Ovary (tissue), 3 donors: ENCODE results near the gene TIMM22.
"Not testable (repeated sequence)": the region's sequence is repeated elsewhere in the genome, so short reads cannot be mapped to it uniquely, and the experiment has no call there.

ENCODE experiments used
- EP300 ChIP-seq: sonication (generic); formaldehyde crosslinking; IDR thresholded peaks from one replicate; pipeline ENCODE4 v1.6.1; 2017; ENCODE audit warnings: antibody characterized with exemption
- TF ChIP-seq, protein P1 (sequence below), 3 donors: fragments of 450-650 bp in 2 of 3; fragments of 200-600 bp in 1 of 3; IDR thresholded peaks; one replicate each; pipeline versions ENCODE4 v1.5.1 to v1.8.0; 2016 to 2022; ENCODE audit warnings: antibody characterized with exemption in 3 of 3, mild to moderate bottlenecking in 1 of 3
- donor health status: DM: no; HTN: no; CAD: no.

DNA sequence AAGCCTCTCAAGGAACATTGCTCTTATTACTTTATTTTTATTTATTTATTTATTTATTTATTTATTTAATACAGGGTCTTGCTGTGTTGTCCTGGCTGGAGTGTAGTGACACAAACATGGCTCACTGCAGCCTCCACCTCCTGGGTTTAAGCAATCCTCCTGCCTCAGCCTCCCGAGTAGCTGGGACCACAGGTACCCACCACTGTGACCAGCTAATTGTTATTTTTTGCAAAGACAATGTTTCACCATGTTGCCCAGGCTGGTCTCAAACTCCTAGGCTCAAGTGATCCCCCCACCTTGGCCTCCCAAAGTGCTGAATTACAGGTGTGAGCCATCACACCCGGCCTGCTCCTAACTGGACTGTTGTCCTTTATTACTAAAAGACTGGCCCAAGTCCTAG lies 22.2 kb upstream of the TIMM22 start:
- TF ChIP-seq, protein P1, sequence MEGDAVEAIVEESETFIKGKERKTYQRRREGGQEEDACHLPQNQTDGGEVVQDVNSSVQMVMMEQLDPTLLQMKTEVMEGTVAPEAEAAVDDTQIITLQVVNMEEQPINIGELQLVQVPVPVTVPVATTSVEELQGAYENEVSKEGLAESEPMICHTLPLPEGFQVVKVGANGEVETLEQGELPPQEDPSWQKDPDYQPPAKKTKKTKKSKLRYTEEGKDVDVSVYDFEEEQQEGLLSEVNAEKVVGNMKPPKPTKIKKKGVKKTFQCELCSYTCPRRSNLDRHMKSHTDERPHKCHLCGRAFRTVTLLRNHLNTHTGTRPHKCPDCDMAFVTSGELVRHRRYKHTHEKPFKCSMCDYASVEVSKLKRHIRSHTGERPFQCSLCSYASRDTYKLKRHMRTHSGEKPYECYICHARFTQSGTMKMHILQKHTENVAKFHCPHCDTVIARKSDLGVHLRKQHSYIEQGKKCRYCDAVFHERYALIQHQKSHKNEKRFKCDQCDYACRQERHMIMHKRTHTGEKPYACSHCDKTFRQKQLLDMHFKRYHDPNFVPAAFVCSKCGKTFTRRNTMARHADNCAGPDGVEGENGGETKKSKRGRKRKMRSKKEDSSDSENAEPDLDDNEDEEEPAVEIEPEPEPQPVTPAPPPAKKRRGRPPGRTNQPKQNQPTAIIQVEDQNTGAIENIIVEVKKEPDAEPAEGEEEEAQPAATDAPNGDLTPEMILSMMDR (IDR thresholded peaks at IDR 0.05): not testable (repeated sequence)
- TF ChIP-seq EP300: not testable (repeated sequence)
